Neural cell (in vitro differentiated cells): ENCODE data around the gene GTF3A. TPM values are rescaled to one million over a fixed set of nuclear protein-coding genes. Genes with fewer than 3 reads are reported as not detected.

Experiments
- H2AFZ ChIP-seq: fragments of 200-600, 300-800 bp; sonication (generic), shearing (Covaris generic); 2 replicates; pipeline ENCODE4 v1.6.0; 2014; ENCODE audit warnings: low read depth, mild to moderate bottlenecking, antibody characterized with exemption, low read length, moderate library complexity
- H3F3A ChIP-seq: fragments of 200-600 bp; shearing (Covaris generic); 2 replicates; pipeline ENCODE4 v1.6.1; 2016; ENCODE audit warnings: mild to moderate bottlenecking, moderate library complexity, mixed read lengths, antibody characterized with exemption, low read length; ENCODE audit not compliant: insufficient read depth, poor library complexity, severe bottlenecking
- H3K27ac ChIP-seq: fragments of 200-600, 300-800 bp; sonication (generic), shearing (Covaris generic); 2 replicates; pipeline ENCODE4 v1.5.1; 2014; ENCODE audit warnings: mild to moderate bottlenecking, low read length, moderate library complexity
- H3K27me3 ChIP-seq: fragments of 300-800, 200-600 bp; sonication (generic), shearing (Covaris generic); 2 replicates; pipeline ENCODE4 v1.6.0; 2014; ENCODE audit warnings: mild to moderate bottlenecking, low read depth, low read length, moderate library complexity; ENCODE audit not compliant: insufficient read depth
- H3K36me3 ChIP-seq: fragments of 300-800, 200-600 bp; sonication (generic), shearing (Covaris generic); 2 replicates; pipeline ENCODE4 v1.5.1; 2014; ENCODE audit warnings: mild to moderate bottlenecking, antibody characterized with exemption, low read length, moderate library complexity; ENCODE audit not compliant: insufficient read depth
- H3K4me2 ChIP-seq: fragments of 300-800, 200-600 bp; sonication (generic), shearing (Covaris generic); 2 replicates; pipeline ENCODE4 v1.6.0; 2014; ENCODE audit warnings: mild to moderate bottlenecking, low read length
- H3K4me3 ChIP-seq: fragments of 300-800, 200-600 bp; sonication (generic), shearing (Covaris generic); 2 replicates; pipeline ENCODE4 v1.5.1; 2014; ENCODE audit warnings: mild to moderate bottlenecking, low read length, moderate library complexity
- H3K79me2 ChIP-seq: fragments of 200-600 bp; shearing (Covaris generic); replicated peaks from 2 replicates; pipeline ENCODE4 v1.6.0; 2014; ENCODE audit warnings: mild to moderate bottlenecking, low read length, moderate library complexity; ENCODE audit not compliant: insufficient read depth
- H3K9ac ChIP-seq: fragments of 300-800, 200-600 bp; sonication (generic), shearing (Covaris generic); 2 replicates; pipeline ENCODE4 v1.6.1; 2016; ENCODE audit warnings: mild to moderate bottlenecking, low read length, mixed read lengths
- H3K9me2 ChIP-seq: fragments of 200-600 bp; shearing (Covaris generic); 2 replicates; pipeline ENCODE4 v1.6.1; 2016; ENCODE audit warnings: mild to moderate bottlenecking, low read length, mixed read lengths; ENCODE audit not compliant: insufficient read depth
- H3K9me3 ChIP-seq: fragments of 200-600, 300-800 bp; sonication (generic), shearing (Covaris generic); 2 replicates; pipeline ENCODE4 v1.6.1; 2016; ENCODE audit warnings: mild to moderate bottlenecking, mixed run types, low read length, moderate library complexity, mixed read lengths
- H4K20me1 ChIP-seq: fragments of 200-600 bp; shearing (Covaris generic); 2 replicates; pipeline ENCODE4 v1.6.1; 2016; ENCODE audit warnings: mild to moderate bottlenecking, mixed run types; ENCODE audit not compliant: insufficient read depth
- CTCF ChIP-seq: fragments of 450-650 bp; IDR thresholded peaks from 2 replicates; pipeline ENCODE4 v1.5.1; 2014; ENCODE audit warnings: antibody characterized with exemption, mild to moderate bottlenecking, moderate library complexity; ENCODE audit not compliant: poor library complexity, severe bottlenecking
- EP300 ChIP-seq: fragments of 450-650 bp; conservative IDR thresholded peaks from 2 replicates; pipeline ENCODE4 v1.6.1; 2014; ENCODE audit warnings: antibody characterized with exemption, mild to moderate bottlenecking, moderate library complexity; ENCODE audit not compliant: poor library complexity, severe bottlenecking
- EZH2 ChIP-seq: fragments of 200-600, 300-800 bp; shearing (Covaris generic), sonication (generic); IDR thresholded peaks from 2 replicates; pipeline ENCODE4 v1.6.1; 2014; ENCODE audit warnings: antibody characterized with exemption, low read length, borderline replicate concordance, mild to moderate bottlenecking; ENCODE audit not compliant: insufficient read depth, poor library complexity, severe bottlenecking
- MXI1 ChIP-seq: fragments of 450-650 bp; conservative IDR thresholded peaks from 2 replicates; pipeline ENCODE4 v1.6.1; 2014; ENCODE audit warnings: antibody characterized with exemption, mild to moderate bottlenecking; ENCODE audit not compliant: poor library complexity, severe bottlenecking
- POLR2AphosphoS5 ChIP-seq: IDR thresholded peaks from 2 replicates; pipeline ENCODE4 v1.6.1; 2012
- RAD21 ChIP-seq: fragments of 450-650 bp; conservative IDR thresholded peaks from 2 replicates; pipeline ENCODE4 v1.6.1; 2014; ENCODE audit warnings: antibody characterized with exemption, mild to moderate bottlenecking, moderate library complexity
- SMC3 ChIP-seq: fragments of 450-650 bp; conservative IDR thresholded peaks from 2 replicates; pipeline ENCODE4 v1.6.1; 2014; ENCODE audit warnings: antibody characterized with exemption, mild to moderate bottlenecking, moderate library complexity; ENCODE audit not compliant: poor library complexity
- TAF1 ChIP-seq: IDR thresholded peaks from 2 replicates; pipeline ENCODE4 v1.6.1; 2012; ENCODE audit warnings: low read depth
- polyA plus RNA-seq: library from polyadenylated mRNA; depleted of rRNA; stranded (reverse); fragments of >200 nt; gene quantifications from 2 replicates; pipeline ENCODE4 v1.2.3, GENCODE V29; 2014
- TF ChIP-seq, protein P1 (sequence below): IDR thresholded peaks from 2 replicates; pipeline ENCODE4 v1.6.1; 2012; ENCODE audit warnings: borderline replicate concordance

Gene GTF3A
- polyA plus RNA-seq, 1 donor from 2014 or later: 104 TPM

DNA sequence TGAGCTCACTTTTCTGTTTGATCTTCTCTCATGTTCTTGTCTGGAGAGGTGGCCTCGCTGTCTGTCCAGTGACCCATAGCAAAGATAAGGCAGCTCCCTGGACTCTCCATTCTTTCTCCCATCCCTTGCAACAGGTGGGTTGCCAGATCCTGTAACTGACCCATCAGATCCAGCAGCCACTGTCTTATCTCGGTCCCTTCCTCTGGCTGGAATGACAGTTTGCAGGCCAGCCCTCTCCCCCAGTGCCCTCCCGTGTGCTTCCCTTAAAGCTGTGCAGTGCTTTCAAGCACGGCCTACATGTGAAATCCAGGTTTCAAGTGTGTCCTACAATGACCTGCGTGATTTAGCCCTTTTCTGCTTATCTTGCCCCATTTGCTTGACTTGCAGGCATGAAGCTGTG is 3.7 kb downstream of the GTF3A start:
- H3F3A ChIP-seq: no peaks in the 10 kb centered on the region
- H2AFZ ChIP-seq: no peak overlapping the region
- TF ChIP-seq TAF1: no peak
- TF ChIP-seq CTCF: no peak
- no peak for TF ChIP-seq SMC3
- TF ChIP-seq, protein P1, sequence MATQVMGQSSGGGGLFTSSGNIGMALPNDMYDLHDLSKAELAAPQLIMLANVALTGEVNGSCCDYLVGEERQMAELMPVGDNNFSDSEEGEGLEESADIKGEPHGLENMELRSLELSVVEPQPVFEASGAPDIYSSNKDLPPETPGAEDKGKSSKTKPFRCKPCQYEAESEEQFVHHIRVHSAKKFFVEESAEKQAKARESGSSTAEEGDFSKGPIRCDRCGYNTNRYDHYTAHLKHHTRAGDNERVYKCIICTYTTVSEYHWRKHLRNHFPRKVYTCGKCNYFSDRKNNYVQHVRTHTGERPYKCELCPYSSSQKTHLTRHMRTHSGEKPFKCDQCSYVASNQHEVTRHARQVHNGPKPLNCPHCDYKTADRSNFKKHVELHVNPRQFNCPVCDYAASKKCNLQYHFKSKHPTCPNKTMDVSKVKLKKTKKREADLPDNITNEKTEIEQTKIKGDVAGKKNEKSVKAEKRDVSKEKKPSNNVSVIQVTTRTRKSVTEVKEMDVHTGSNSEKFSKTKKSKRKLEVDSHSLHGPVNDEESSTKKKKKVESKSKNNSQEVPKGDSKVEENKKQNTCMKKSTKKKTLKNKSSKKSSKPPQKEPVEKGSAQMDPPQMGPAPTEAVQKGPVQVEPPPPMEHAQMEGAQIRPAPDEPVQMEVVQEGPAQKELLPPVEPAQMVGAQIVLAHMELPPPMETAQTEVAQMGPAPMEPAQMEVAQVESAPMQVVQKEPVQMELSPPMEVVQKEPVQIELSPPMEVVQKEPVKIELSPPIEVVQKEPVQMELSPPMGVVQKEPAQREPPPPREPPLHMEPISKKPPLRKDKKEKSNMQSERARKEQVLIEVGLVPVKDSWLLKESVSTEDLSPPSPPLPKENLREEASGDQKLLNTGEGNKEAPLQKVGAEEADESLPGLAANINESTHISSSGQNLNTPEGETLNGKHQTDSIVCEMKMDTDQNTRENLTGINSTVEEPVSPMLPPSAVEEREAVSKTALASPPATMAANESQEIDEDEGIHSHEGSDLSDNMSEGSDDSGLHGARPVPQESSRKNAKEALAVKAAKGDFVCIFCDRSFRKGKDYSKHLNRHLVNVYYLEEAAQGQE: no peak
- TF ChIP-seq MXI1: no peak
- TF ChIP-seq POLR2AphosphoS5: no peak
- TF ChIP-seq EP300: no peak
- no peak for TF ChIP-seq EZH2
- no peak for TF ChIP-seq RAD21
- H3K9me2 ChIP-seq: no peaks in the 10 kb centered on the region
- peaks cover 8% of the 10 kb centered on the region for H3K79me2 ChIP-seq
- no peak overlapping the region for H3K4me2 ChIP-seq
- H3K9ac ChIP-seq: no peak overlapping the region
- no peaks in the 10 kb centered on the region for H3K27me3 ChIP-seq
- H3K4me3 ChIP-seq: no peak overlapping the region
- H4K20me1 ChIP-seq: no peaks in the 10 kb centered on the region
- H3K36me3 ChIP-seq: peaks cover 9% of the 10 kb centered on the region
- no peak overlapping the region for H3K27ac ChIP-seq
- H3K9me3 ChIP-seq: no peaks in the 10 kb centered on the region

DNA sequence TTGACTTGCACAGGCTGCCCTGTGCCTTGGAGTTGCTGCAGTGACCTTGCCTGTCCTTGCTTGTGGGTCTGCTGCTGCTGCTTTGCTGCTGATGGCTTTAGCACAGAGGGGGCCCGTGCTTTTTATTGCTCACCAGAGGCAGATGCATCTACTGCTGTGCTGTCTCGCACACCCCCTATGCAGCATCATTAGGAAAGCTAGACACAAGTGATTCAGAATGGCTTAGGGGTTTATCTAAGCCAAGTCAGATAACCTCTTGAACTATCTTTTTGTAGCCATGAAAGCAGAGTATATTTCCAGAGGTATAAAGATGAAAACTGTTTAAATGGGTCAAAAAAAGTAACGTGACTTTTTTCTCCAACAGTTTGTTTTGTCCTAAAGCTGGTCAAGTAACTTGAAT is 7.8 kb downstream of the GTF3A start:
- Histone ChIP-seq H3K27me3 (no peaks in the 10 kb centered on the region), H3K9ac (no peak overlapping the region), H4K20me1 (no peaks in the 10 kb centered on the region), H2AFZ (no peak overlapping the region), H3K36me3 (peaks cover 9% of the 10 kb centered on the region), H3K79me2 (no peaks in the 10 kb centered on the region), H3K4me3 (no peak overlapping the region), H3F3A (no peaks in the 10 kb centered on the region), H3K9me3 (no peaks in the 10 kb centered on the region), H3K4me2 (no peak overlapping the region), H3K27ac (no peak overlapping the region), H3K9me2 (no peaks in the 10 kb centered on the region)
- TF ChIP-seq CTCF: no peak
- TF ChIP-seq TAF1: no peak
- TF ChIP-seq EZH2: no peak
- TF ChIP-seq SMC3: no peak
- TF ChIP-seq EP300: no peak
- TF ChIP-seq MXI1: no peak
- no peak for TF ChIP-seq RAD21
- TF ChIP-seq, protein P1: no peak
- TF ChIP-seq POLR2AphosphoS5: no peak
